A673 (cell line): ENCODE measurements around the gene KCMF1. TPM values are rescaled to one million over a fixed set of nuclear protein-coding genes. Genes with fewer than 3 reads are reported as not detected.

Experiments used
- BruUV-seq: library from RNA; stranded (reverse); fragments of 400-500 nt; replicated peaks from 2 replicates; lab custom pipeline; 2021; lab: Mats Ljungman, UMichigan
- CTCF ChIA-PET: fragments of 300-600 bp; sonication (Branson Sonifier 250); formaldehyde crosslinking; loops from one replicate; lab custom pipeline; 2022; ENCODE audit warnings: antibody characterized with exemption; lab: Charles Lee
- POLR2A ChIA-PET: fragments of 300-600 bp; sonication (Branson Sonifier 250); formaldehyde crosslinking; loops from one replicate; lab custom pipeline; 2022; ENCODE audit warnings: antibody characterized with exemption; ENCODE audit not compliant: low non-redundant PET; lab: Charles Lee
- DNase-seq: peaks from one replicate; pipeline ENCODE4 v3.0.0-alpha.2; 2015; ENCODE audit warnings: low spot score
- H3K27ac ChIP-seq: fragments of 200-600 bp; sonication (generic); 2 replicates; pipeline ENCODE4 v1.5.1; 2016; ENCODE audit warnings: mixed run types, low read depth, mild to moderate bottlenecking, mixed read lengths, antibody characterized with exemption, low read length; ENCODE audit not compliant: poor library complexity, severe bottlenecking
- H3K27me3 ChIP-seq: fragments of 200-600 bp; sonication (generic); replicated peaks from 2 replicates; pipeline ENCODE4 v1.6.1; 2017; ENCODE audit warnings: mixed run types, low read depth, mild to moderate bottlenecking, mixed read lengths, antibody characterized with exemption, low read length; ENCODE audit not compliant: insufficient read depth, poor library complexity
- H3K36me3 ChIP-seq: fragments of 200-600 bp; sonication (generic); 2 replicates; pipeline ENCODE4 v1.6.1; 2016; ENCODE audit warnings: mixed run types, mild to moderate bottlenecking, mixed read lengths, antibody characterized with exemption, low read length; ENCODE audit not compliant: insufficient read depth, poor library complexity, severe bottlenecking
- H3K4me1 ChIP-seq: fragments of 200-600 bp; sonication (generic); 2 replicates; pipeline ENCODE4 v1.6.1; 2017; ENCODE audit warnings: mixed run types, mild to moderate bottlenecking, mixed read lengths, antibody characterized with exemption, low read length; ENCODE audit not compliant: insufficient read depth, poor library complexity, severe bottlenecking
- H3K4me3 ChIP-seq: fragments of 200-600 bp; sonication (generic); 2 replicates; pipeline ENCODE4 v1.5.1; 2016; ENCODE audit warnings: low read depth, mixed run types, mild to moderate bottlenecking, mixed read lengths, low read length; ENCODE audit not compliant: poor library complexity, severe bottlenecking
- H3K9me3 ChIP-seq: fragments of 200-600 bp; sonication (generic); 2 replicates; pipeline ENCODE4 v1.6.1; 2016; ENCODE audit warnings: mixed run types, low read depth, mild to moderate bottlenecking, mixed read lengths, antibody characterized with exemption, low read length; ENCODE audit not compliant: poor library complexity, severe bottlenecking
- CTCF ChIP-seq: fragments of 300-800, 200-600 bp; sonication (generic); conservative IDR thresholded peaks from 2 replicates; pipeline ENCODE4 v1.5.1; 2017; ENCODE audit warnings: low read depth, mild to moderate bottlenecking, antibody characterized with exemption, low read length, moderate library complexity, mixed read lengths
- EZH2 ChIP-seq: fragments of 200-600 bp; sonication (generic); IDR thresholded peaks from 2 replicates; pipeline ENCODE4 v1.6.1; 2017; ENCODE audit warnings: borderline replicate concordance, low read depth, mild to moderate bottlenecking, mixed read lengths, antibody characterized with exemption, low read length; ENCODE audit not compliant: poor library complexity, severe bottlenecking
- intact Hi-C: fragments of 100-400 bp; cut with micrococcal nuclease; formaldehyde crosslinking; loops from one replicate; pipeline ENCODE4 v1.10.0; 2022; ENCODE audit not compliant: unreplicated experiment
- total RNA-seq: library from RNA; stranded (reverse); gene quantifications from 2 replicates; pipeline ENCODE4 v1.2.3, GENCODE V29; 2021

Gene KCMF1
- total RNA-seq, 1 experiment from 2014 or later: 110 TPM

GRCh38 chr2:85057226-85057962 lies 86.4 kb downstream of the KCMF1 start:
- no peak for DNase-seq
- Histone ChIP-seq H3K27ac (no peak overlapping the region), H3K36me3 (peaks cover 29% of the 10 kb centered on the region), H3K4me1 (peaks cover 8% of the 10 kb centered on the region), H3K27me3 (no peaks in the 10 kb centered on the region), H3K9me3 (no peaks in the 10 kb centered on the region), H3K4me3 (no peak overlapping the region)
- ChIA-PET POLR2A (no interaction called here), CTCF (no interaction called here)
- intact Hi-C loops: no loop called here
- TSS peak; percentile 2 for BruUV-seq
- no peak for TF ChIP-seq EZH2
- no peak for TF ChIP-seq CTCF

GRCh38 chr2:85061896-85062295 lies 90.9 kb downstream of the KCMF1 start:
- DNase-seq: no peak
- CTCF ChIA-PET: no interaction called here
- Histone ChIP-seq H3K9me3 (no peaks in the 10 kb centered on the region), H3K27me3 (no peaks in the 10 kb centered on the region), H3K4me1 (no peaks in the 10 kb centered on the region), H3K27ac (no peak overlapping the region), H3K36me3 (no peaks in the 10 kb centered on the region), H3K4me3 (no peak overlapping the region)
- TF ChIP-seq EZH2: no peak
- no peak for TF ChIP-seq CTCF
- POLR2A ChIA-PET: interaction anchor here (0.7 kb wide), 1 partner anchor 290 kb away, joined by 3 read pairs; no protein-coding TSS in a partner anchor
- intact Hi-C loops: loop anchor here (10.0 kb wide), 1 partner anchor 493 kb away; no protein-coding TSS in a partner anchor
- BruUV-seq: no TSS peak

- POLR2A ChIA-PET: no interaction called here
Observed at GRCh38 chr2:85062565-85062964, 91.6 kb downstream of the KCMF1 start.

More at GRCh38 chr2:85062565-85062964, 91.6 kb downstream of the KCMF1 start:
- no peaks in the 10 kb centered on the region for H3K4me1 ChIP-seq
- BruUV-seq: no TSS peak
- TF ChIP-seq EZH2: no peak
- TF ChIP-seq CTCF: no peak
- no peak for DNase-seq
- H3K27me3 ChIP-seq: no peaks in the 10 kb centered on the region
- CTCF ChIA-PET: no interaction called here
- H3K36me3 ChIP-seq: no peaks in the 10 kb centered on the region
- intact Hi-C loops: loop anchor here (10.0 kb wide), 1 partner anchor 492 kb away; no protein-coding TSS in a partner anchor
- H3K4me3 ChIP-seq: no peak overlapping the region
- no peaks in the 10 kb centered on the region for H3K9me3 ChIP-seq
- no peak overlapping the region for H3K27ac ChIP-seq
